ENCODE results near the gene PACS2. TPM values are rescaled to one million over a fixed set of nuclear protein-coding genes. Genes with fewer than 3 reads are reported as not detected.
A peak's percentile ranks its signal among the peaks of the same experiment; 100 is the strongest.

Gene PACS2
- total RNA-seq, 1 experiment from 2014 or later, result 55.2 TPM

DNA sequence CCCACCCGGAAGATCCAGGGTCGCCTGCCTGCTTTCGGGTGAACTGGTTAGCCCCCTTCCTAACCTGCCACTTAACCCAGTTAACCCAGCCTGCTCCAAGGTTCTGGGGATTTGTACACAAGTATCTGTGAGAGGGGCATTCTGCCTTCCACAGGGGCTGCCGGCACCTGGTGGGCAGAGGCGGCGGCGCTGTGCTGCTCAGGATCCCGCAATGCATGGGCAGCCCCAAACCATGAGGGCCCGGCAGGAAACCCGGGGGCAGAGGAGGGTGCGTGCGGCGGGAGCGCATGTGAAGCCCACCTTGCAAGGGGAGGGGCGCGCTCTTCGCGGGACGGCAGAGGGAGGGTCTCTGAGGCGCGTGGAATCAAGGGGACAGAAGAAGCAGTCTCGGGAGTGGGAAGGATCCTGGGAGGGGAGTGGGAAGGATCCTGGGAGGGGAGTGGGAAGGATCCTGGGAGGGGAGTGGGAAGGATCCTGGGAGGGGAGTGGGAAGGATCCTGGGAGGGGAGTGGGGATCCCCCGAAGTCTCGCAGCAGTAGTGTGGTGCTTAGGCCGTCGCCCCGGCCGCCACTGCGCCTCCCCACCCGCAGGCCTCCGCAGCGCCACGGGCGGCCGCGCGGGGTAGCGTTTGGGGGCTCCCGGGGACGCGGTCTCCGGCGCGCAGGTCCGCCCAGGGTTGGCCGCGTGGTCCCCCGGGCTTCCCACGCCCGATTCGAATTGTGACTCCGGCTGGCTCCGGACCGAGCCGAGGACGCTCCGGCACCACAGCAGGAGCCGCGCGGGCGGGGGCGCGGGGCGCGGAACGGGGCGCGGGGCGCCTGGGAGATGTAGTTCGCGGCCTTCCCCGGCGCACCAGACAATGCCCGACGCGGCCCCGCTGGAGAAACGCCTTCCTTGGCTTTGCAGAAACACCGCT is 100.2 kb downstream of the PACS2 start:
- no peaks in the 10 kb centered on the region for H3K9me3 ChIP-seq (ENCODE audit: control insufficient read depth, insufficient read depth, low read depth, low read length)
- in situ Hi-C loops (cut with HindIII; ENCODE audit: low pct_unique_long_range_greater_than_20kb, low sequenced_read_pairs), result no loop called here
- no peak for DNase-seq (ENCODE audit: low read depth, low spot score)

DNA sequence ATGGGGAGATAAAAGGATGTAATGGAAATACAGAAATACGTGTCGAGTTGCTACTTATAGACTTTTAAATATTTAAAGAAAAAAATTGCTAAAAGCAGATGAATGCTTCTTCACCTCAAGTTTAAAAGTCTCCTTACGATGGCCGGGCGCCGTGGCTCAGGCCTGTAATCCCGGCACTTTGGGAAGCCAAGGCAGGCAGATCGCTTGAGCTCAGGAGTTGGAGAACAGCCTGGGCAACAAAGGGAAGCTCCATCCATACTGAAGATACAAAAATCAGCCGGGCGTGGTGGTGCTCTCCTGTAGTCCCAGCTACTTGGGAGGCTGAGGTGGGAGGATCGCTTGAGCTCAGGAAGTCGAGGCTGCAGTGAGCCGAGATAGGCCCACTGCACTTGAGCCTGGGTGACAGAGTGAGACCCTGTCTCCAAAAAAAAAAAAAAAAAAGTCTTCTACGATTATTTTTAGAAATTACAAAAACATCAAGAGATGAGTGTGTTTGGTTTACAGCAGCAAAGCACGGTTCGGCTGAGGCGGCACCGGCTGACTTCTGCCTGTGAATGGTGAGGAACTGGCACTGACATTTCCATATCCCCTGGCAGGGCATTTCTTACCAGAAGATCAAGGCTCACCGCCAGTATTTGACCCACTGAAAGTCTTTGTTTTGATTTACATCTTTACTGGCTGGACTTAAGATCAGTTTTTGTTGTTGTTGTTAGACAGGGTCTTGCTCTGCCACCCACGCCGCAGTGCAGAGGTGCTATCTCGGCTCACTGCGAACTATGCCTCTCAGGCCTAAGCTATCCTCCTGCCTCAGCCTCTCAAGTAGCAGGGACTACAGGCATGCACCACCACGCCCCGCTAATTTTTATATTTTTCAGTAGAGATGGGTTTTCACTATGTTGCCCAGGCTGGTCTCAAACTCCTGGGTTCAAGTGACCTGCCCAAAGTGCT is 101.2 kb downstream of the PACS2 start:
- Histone ChIP-seq H3K4me3 (ENCODE audit: low read depth in 2 of 2, low read length in 2 of 2) (peak overlapping the region; percentile 29 to 37), H3K27me3 (ENCODE audit: control insufficient read depth, insufficient read depth, low read length) (no peaks in the 10 kb centered on the region), H3K27ac (ENCODE audit: low read length) (no peak overlapping the region), H3K9me3 (ENCODE audit: control insufficient read depth, insufficient read depth, low read depth, low read length) (no peaks in the 10 kb centered on the region), H3K4me1 (ENCODE audit: control insufficient read depth, insufficient read depth, low read length) (peaks cover 6% of the 10 kb centered on the region), H3K36me3 (ENCODE audit: control insufficient read depth, insufficient read depth, low read length) (peaks cover 5% of the 10 kb centered on the region; the same call in 1 of the 2 replicates)
- POLR2A ChIA-PET, result interaction anchor here (0.6 kb wide), 1 partner anchor 54 kb away, joined by 3 read pairs; no protein-coding TSS in a partner anchor
- ATAC-seq (no peak), DNase-seq (ENCODE audit: low read depth, low spot score) (no peak)
- in situ Hi-C loops (cut with HindIII; ENCODE audit: low pct_unique_long_range_greater_than_20kb, low sequenced_read_pairs), result no loop called here
- no TSS peak for BruUV-seq (replicated peaks)
- CTCF ChIA-PET, result no interaction called here
- intact Hi-C loops (cut with micrococcal nuclease; ENCODE audit: unreplicated experiment), result no loop called here
- TF ChIP-seq CTCF (IDR thresholded peaks at IDR 0.05) (no peak), POLR2AphosphoS5 (IDR thresholded peaks at IDR 0.05; ENCODE audit: low read depth, low read length) (no peak), REST (IDR thresholded peaks at IDR 0.05; ENCODE audit: insufficient read depth in 1 of 2, low read depth in 2 of 2, low read length in 1 of 2) (no peak), SIN3A (IDR thresholded peaks at IDR 0.05; ENCODE audit: borderline replicate concordance, insufficient read depth, low read depth, low read length) (no peak), TCF7L2 (IDR thresholded peaks at IDR 0.05; ENCODE audit: low read depth, low read length) (no peak)

More for the DNA sequence above, 100.2 kb downstream of the PACS2 start:
- intact Hi-C loops (cut with micrococcal nuclease; ENCODE audit: unreplicated experiment), result no loop called here
- Histone ChIP-seq H3K4me3 (ENCODE audit: low read depth in 2 of 2, low read length in 2 of 2) (peak overlapping the region; percentile 29 to 37), H3K27ac (ENCODE audit: low read length) (peak overlapping the region; percentile 7; the same call in 1 of the 2 replicates), H3K4me1 (ENCODE audit: control insufficient read depth, insufficient read depth, low read length) (peaks cover 6% of the 10 kb centered on the region), H3K36me3 (ENCODE audit: control insufficient read depth, insufficient read depth, low read length) (no peaks in the 10 kb centered on the region), H3K27me3 (ENCODE audit: control insufficient read depth, insufficient read depth, low read length) (no peaks in the 10 kb centered on the region)
- ChIA-PET CTCF (no interaction called here), POLR2A (no interaction called here)
- no TSS peak for BruUV-seq (replicated peaks)
- TF ChIP-seq CTCF (IDR thresholded peaks at IDR 0.05), result peak; percentile 78; the same call in 1 of the 2 replicates
- no peak for TF ChIP-seq SIN3A (IDR thresholded peaks at IDR 0.05; ENCODE audit: borderline replicate concordance, insufficient read depth, low read depth, low read length)
- peak; percentile 81 for ATAC-seq
